GM18502 (cell line): ENCODE results near the gene IL4.
"Not testable (repeated sequence)": the region's sequence is repeated elsewhere in the genome, so short reads cannot be mapped to it uniquely, and the experiment has no call there.

Experiments
- ATAC-seq: cut with Tn5 transposase; IDR thresholded peaks from one replicate; pipeline ENCODE4 v1.9.1; 2021; ENCODE audit warnings: mild to moderate bottlenecking; ENCODE audit not compliant: unreplicated experiment, poor library complexity

Gene IL4

GRCh38 chr5:132673939-132674630, at the start of gene IL4:
Gene IL4 (plus strand): TSS chr5:132673989. CDS start chr5:132674051, 62 bp downstream.
- ATAC-seq = no peak

GRCh38 chr5:132627470-132627869, 46.3 kb upstream of the IL4 start:
- ATAC-seq = no peak

GRCh38 chr5:132628814-132629213, 45.0 kb upstream of the IL4 start:
- peak; percentile 36 for ATAC-seq

- peak; percentile 78 for ATAC-seq
These were observed 44.4 kb upstream of the IL4 start for GRCh38 chr5:132629230-132629944.

- ATAC-seq = not testable (repeated sequence)
These were observed 40.2 kb upstream of the IL4 start for GRCh38 chr5:132633587-132633986.

GRCh38 chr5:132635873-132636272, 37.9 kb upstream of the IL4 start:
- peak; percentile 54 for ATAC-seq

GRCh38 chr5:132637241-132637640, 36.5 kb upstream of the IL4 start:
- no peak for ATAC-seq

- ATAC-seq = peak; percentile 72
These were observed 34.1 kb upstream of the IL4 start for GRCh38 chr5:132639706-132640130.

GRCh38 chr5:132640613-132641012, 33.2 kb upstream of the IL4 start:
- no peak for ATAC-seq

GRCh38 chr5:132641241-132641723, 32.5 kb upstream of the IL4 start:
- no peak for ATAC-seq

GRCh38 chr5:132641841-132642240, 31.9 kb upstream of the IL4 start:
- ATAC-seq = no peak

GRCh38 chr5:132644177-132644576, 29.6 kb upstream of the IL4 start:
- ATAC-seq = no peak

GRCh38 chr5:132646583-132647266, 27.1 kb upstream of the IL4 start:
- no peak for ATAC-seq

- no peak for ATAC-seq
These were observed 26.3 kb upstream of the IL4 start for GRCh38 chr5:132647473-132647872.

- no peak for ATAC-seq
These were observed 25.4 kb upstream of the IL4 start for GRCh38 chr5:132648355-132648754.

GRCh38 chr5:132651838-132652469, 21.8 kb upstream of the IL4 start:
- ATAC-seq = no peak

GRCh38 chr5:132653716-132654115, 20.1 kb upstream of the IL4 start:
- ATAC-seq = no peak

GRCh38 chr5:132655821-132656773, 17.7 kb upstream of the IL4 start:
- no peak for ATAC-seq

- no peak for ATAC-seq
These were observed 16.9 kb upstream of the IL4 start for GRCh38 chr5:132656774-132657355.
